Prostate gland (tissue), 2 donors: ENCODE data around the gene KCTD17. TPM values are rescaled to one million over a fixed set of nuclear protein-coding genes. Genes with fewer than 3 reads are reported as not detected.

Experiments used
- DNase-seq: peaks from one replicate; pipeline ENCODE4 v3.0.0-alpha.2; 2019; ENCODE audit warnings: low spot score
- H3K27ac ChIP-seq, 2 donors: fragments of 200-600 bp; sonication (generic); 2 replicates each; pipeline ENCODE4 v1.5.1; 2017 to 2019
- H3K27me3 ChIP-seq: fragments of 200-600 bp; sonication (generic); replicated peaks from 2 replicates; pipeline ENCODE4 v1.5.1; 2019; ENCODE audit not compliant: insufficient read depth
- H3K36me3 ChIP-seq, 2 donors: fragments of 200-600 bp; sonication (generic); 1 replicate in 1 of 2; 2 replicates in 1 of 2; pipeline versions ENCODE4 v1.5.1 to v1.8.1; 2017 to 2019
- H3K4me1 ChIP-seq: fragments of 200-600 bp; sonication (generic); replicated peaks from 2 replicates; pipeline ENCODE4 v1.5.1; 2019
- H3K4me3 ChIP-seq, 2 donors: fragments of 200-600 bp; sonication (generic); 2 replicates each; pipeline ENCODE4 v1.5.1; 2017 to 2019
- H3K9me3 ChIP-seq: fragments of 200-600 bp; sonication (generic); 2 replicates; pipeline ENCODE4 v1.5.1; 2017
- POLR2A ChIP-seq: fragments of 450-650 bp; IDR thresholded peaks from one replicate; pipeline ENCODE4 v1.6.1; 2016; ENCODE audit warnings: antibody characterized with exemption, mild to moderate bottlenecking
- POLR2AphosphoS5 ChIP-seq: sonication (generic); formaldehyde crosslinking; IDR thresholded peaks from one replicate; pipeline ENCODE4 v1.6.1; 2017; ENCODE audit warnings: antibody characterized with exemption
- WGBS: methylation state at CpG from one replicate; pipeline ENCODE4 v1.1.5; 2018; 5-methylcytosine and 5-hydroxymethylcytosine counted together
- intact Hi-C: fragments of 100-400 bp; cut with DNase I; formaldehyde crosslinking; loops from one replicate; pipeline ENCODE4 v1.14.2; 2022
- total RNA-seq, 2 donors: library from RNA; depleted of rRNA; stranded (reverse); fragments of >200 nt; gene quantifications; one replicate each; pipeline ENCODE4 v1.1.0, GENCODE V29; 2016
- TF ChIP-seq, protein P1 (sequence below), 4 experiments: fragments of 200-600 bp in 2 of 4; fragments of 450-650 bp in 2 of 4; sonication (generic) in 2 of 4; IDR thresholded peaks; 1 replicate in 3 of 4; 2 replicates in 1 of 4; pipeline ENCODE4 v1.5.1; 2016 to 2019; ENCODE audit warnings: antibody characterized with exemption in 4 of 4, mild to moderate bottlenecking in 2 of 4, moderate library complexity in 2 of 4

Gene KCTD17
- total RNA-seq, 2 donors from 2014 or later: 7.8 to 32.4 TPM

DNA sequence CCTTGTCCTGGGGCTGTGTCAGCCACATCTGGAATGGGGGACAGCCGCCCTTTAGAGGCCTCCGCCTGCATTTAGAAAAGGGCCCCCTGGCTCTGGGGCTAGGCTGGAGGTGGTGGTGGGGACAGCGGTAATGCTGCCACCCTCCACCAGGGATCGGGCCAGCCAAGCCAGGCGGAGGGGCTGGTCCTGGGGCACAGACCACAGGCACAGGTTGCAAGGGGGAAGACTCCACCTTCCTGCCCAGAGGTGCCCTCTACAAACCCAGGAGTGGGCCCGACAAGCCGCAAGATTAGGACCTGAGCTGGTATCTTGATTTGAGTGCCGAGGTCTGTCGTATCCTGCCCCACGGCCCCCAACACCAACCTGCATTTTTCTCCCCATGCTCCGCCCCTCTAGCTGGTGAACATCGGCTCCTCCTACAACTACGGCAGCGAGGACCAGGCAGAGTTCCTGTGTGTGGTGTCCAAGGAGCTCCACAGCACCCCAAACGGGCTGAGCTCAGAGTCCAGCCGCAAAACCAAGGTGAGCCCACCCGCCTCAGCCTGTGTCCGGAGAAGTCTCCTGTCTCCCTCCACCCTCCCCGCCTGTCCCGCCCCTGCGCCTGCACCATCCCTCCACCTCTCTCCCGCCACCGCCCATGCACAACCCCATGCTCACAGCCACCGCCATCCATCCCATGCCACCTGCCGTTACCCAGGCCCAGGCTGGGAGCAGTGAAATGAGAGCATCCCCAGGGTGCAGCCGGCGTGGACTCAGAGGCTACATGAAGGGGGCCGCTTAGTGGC is 7.6 kb downstream of the KCTD17 start:
- TF ChIP-seq POLR2AphosphoS5 (no peak), POLR2A (no peak)
- TF ChIP-seq, protein P1, sequence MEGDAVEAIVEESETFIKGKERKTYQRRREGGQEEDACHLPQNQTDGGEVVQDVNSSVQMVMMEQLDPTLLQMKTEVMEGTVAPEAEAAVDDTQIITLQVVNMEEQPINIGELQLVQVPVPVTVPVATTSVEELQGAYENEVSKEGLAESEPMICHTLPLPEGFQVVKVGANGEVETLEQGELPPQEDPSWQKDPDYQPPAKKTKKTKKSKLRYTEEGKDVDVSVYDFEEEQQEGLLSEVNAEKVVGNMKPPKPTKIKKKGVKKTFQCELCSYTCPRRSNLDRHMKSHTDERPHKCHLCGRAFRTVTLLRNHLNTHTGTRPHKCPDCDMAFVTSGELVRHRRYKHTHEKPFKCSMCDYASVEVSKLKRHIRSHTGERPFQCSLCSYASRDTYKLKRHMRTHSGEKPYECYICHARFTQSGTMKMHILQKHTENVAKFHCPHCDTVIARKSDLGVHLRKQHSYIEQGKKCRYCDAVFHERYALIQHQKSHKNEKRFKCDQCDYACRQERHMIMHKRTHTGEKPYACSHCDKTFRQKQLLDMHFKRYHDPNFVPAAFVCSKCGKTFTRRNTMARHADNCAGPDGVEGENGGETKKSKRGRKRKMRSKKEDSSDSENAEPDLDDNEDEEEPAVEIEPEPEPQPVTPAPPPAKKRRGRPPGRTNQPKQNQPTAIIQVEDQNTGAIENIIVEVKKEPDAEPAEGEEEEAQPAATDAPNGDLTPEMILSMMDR (IDR thresholded peaks at IDR 0.05): no peak
- Histone ChIP-seq H3K27me3 (no peaks in the 10 kb centered on the region), H3K4me3 (no peak overlapping the region), H3K4me1 (no peaks in the 10 kb centered on the region), H3K27ac (no peak overlapping the region), H3K36me3 (no peaks in the 10 kb centered on the region), H3K9me3 (no peaks in the 10 kb centered on the region)
- intact Hi-C loops: no loop called here
- no peak for DNase-seq
- 89% methylated on average over 28 of the region's 28 CpGs for WGBS

DNA sequence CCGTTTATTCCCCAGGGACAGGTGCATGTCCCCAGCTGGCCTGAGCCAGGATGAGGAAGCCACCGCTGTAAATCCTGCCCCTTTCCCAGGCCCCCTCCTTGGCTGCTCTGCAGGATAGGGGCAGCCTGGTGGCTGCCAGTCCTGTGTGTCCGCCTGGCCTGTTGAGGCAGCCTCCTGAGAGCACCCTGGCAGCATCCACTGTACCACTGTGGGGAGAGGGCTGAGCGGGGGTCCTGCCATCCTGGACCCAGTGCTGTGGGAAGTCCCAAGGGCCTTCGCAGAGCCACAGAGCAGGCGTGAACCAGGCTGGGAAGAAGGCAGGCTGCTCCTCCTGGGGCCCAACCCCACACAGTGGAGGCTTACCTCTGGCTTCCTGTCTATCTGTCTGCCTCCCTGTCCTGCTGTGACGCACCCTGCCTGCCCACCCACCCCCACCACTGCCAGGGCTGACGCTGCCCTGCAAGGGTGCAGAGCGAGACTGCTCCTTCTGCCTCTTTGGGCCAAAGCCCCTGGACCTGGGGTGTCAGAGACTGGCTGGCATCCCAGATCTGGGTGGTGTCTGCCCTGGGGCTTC is 8.4 kb downstream of the KCTD17 start:
- intact Hi-C loops: no loop called here

DNA sequence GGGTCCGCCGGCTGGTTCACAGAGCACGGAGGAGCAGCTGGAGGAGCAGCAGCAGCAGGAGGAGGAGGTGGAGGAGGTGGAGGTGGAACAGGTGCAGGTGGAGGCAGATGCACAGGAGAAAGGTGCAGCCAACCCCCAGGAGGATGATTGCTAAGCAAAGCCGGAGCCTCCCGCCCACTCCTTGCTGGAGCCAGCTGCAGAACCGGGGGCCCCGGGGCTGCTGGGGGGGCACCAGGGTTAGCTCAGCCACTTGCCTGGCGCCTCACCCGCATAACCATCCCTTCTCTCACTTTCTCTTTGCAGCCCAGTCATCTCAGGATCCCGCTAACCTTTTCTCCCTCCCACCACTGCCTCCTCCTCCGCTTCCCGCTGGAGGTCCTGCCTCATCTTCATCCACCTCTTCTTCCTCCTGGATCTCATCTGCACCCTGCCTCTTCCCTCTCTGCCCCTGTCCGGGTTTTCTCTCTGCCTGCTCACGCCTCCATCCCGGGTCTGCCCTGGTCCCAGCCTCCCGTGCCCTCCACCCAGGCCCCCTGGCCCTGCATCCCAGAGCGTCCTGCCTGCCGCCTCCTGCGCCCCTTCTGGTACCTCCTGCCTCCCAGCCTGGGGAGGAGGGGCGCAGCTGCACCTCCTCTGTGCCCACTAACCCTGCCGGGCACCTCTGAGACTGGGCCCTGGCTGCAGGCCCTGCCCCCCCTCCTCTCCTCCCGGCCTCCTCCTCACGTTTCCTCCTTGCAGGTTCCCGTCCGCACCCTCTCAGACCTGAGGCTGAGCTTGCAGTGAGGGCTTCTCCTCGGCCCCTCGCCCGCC is 9.5 kb downstream of the KCTD17 start:
- no peaks in the 10 kb centered on the region for H3K36me3 ChIP-seq
- no peaks in the 10 kb centered on the region for H3K9me3 ChIP-seq
- H3K4me1 ChIP-seq: no peaks in the 10 kb centered on the region
- no peak overlapping the region for H3K27ac ChIP-seq
- WGBS: 87% methylated on average over 28 of the region's 28 CpGs
- H3K4me3 ChIP-seq: no peak overlapping the region
- intact Hi-C loops: no loop called here
- H3K27me3 ChIP-seq: no peaks in the 10 kb centered on the region
- TF ChIP-seq, protein P1 (IDR thresholded peaks at IDR 0.05): no peak
- TF ChIP-seq POLR2A (no peak), POLR2AphosphoS5 (no peak)
- no peak for DNase-seq

More for the DNA sequence above, 8.4 kb downstream of the KCTD17 start:
- Histone ChIP-seq H3K27me3 (no peaks in the 10 kb centered on the region), H3K9me3 (no peaks in the 10 kb centered on the region), H3K36me3 (no peaks in the 10 kb centered on the region), H3K4me1 (no peaks in the 10 kb centered on the region), H3K27ac (no peak overlapping the region), H3K4me3 (no peak overlapping the region)
- TF ChIP-seq, protein P1 (IDR thresholded peaks at IDR 0.05): no peak
- TF ChIP-seq POLR2AphosphoS5 (no peak), POLR2A (no peak)
- WGBS: 82% methylated on average over 6 of the region's 9 CpGs
- DNase-seq: no peak

DNA sequence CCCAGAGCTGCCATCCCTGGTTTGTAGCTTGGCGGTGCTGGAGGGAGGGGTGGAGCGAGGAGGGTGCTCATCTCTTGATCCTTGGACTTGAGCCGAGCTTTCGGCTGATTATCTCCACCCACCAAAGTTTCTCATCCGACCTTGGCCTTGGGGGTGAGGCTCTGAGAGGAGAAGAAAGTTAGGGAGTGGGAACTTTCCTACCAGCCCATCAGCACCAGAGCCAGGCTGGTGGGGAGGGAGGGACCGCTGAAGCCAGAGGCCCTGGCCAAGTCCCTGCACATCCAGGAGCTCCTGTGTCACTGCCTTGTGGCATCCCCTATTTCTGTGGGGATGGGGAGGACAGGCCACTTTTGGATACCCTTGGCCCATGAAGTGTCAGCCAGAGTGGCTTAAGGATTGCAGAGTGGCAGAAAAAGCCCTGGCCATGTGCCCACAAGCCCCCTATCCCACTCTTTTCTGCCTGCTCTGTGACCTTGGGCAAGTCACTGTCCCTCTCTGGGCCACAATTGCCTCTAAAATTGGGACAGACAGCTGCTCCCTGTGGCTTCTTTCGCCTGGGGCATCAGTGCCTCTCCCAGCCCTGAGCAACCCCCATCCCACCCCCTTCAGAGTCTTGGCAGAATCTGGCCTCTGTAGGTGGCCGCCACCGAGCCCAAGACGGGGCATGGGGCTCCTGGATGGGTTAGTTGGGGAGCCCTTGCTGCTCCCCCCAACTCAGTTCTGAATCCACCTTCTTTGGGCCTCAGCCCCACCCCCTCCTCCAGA is 10.3 kb downstream of the KCTD17 start:
- DNase-seq: no peak
- 89% methylated on average over 10 of the region's 10 CpGs for WGBS
- no peaks in the 10 kb centered on the region for H3K36me3 ChIP-seq
- no peak overlapping the region for H3K4me3 ChIP-seq
- no peaks in the 10 kb centered on the region for H3K9me3 ChIP-seq
- TF ChIP-seq POLR2AphosphoS5 (no peak), POLR2A (no peak)
- TF ChIP-seq, protein P1 (IDR thresholded peaks at IDR 0.05): no peak
- no peaks in the 10 kb centered on the region for H3K27me3 ChIP-seq
- intact Hi-C loops: no loop called here
- H3K4me1 ChIP-seq: no peaks in the 10 kb centered on the region
- H3K27ac ChIP-seq: no peak overlapping the region
